Neural cell (in vitro differentiated cells): ENCODE measurements around the gene PDE7B.

ENCODE experiments used
- CTCF ChIP-seq: fragments of 450-650 bp; IDR thresholded peaks from 2 replicates; pipeline ENCODE4 v1.5.1; 2014; ENCODE audit warnings: antibody characterized with exemption, mild to moderate bottlenecking, moderate library complexity; ENCODE audit not compliant: poor library complexity, severe bottlenecking
- EZH2 ChIP-seq: fragments of 200-600, 300-800 bp; shearing (Covaris generic), sonication (generic); IDR thresholded peaks from 2 replicates; pipeline ENCODE4 v1.6.1; 2014; ENCODE audit warnings: antibody characterized with exemption, low read length, borderline replicate concordance, mild to moderate bottlenecking; ENCODE audit not compliant: insufficient read depth, poor library complexity, severe bottlenecking
- TF ChIP-seq, protein P1 (sequence below): IDR thresholded peaks from 2 replicates; pipeline ENCODE4 v1.6.1; 2012; ENCODE audit warnings: borderline replicate concordance

GRCh38 chr6:136137008-136137692, 285.6 kb downstream of the PDE7B start:
- TF ChIP-seq CTCF (no peak), EZH2 (no peak)
- TF ChIP-seq, protein P1, sequence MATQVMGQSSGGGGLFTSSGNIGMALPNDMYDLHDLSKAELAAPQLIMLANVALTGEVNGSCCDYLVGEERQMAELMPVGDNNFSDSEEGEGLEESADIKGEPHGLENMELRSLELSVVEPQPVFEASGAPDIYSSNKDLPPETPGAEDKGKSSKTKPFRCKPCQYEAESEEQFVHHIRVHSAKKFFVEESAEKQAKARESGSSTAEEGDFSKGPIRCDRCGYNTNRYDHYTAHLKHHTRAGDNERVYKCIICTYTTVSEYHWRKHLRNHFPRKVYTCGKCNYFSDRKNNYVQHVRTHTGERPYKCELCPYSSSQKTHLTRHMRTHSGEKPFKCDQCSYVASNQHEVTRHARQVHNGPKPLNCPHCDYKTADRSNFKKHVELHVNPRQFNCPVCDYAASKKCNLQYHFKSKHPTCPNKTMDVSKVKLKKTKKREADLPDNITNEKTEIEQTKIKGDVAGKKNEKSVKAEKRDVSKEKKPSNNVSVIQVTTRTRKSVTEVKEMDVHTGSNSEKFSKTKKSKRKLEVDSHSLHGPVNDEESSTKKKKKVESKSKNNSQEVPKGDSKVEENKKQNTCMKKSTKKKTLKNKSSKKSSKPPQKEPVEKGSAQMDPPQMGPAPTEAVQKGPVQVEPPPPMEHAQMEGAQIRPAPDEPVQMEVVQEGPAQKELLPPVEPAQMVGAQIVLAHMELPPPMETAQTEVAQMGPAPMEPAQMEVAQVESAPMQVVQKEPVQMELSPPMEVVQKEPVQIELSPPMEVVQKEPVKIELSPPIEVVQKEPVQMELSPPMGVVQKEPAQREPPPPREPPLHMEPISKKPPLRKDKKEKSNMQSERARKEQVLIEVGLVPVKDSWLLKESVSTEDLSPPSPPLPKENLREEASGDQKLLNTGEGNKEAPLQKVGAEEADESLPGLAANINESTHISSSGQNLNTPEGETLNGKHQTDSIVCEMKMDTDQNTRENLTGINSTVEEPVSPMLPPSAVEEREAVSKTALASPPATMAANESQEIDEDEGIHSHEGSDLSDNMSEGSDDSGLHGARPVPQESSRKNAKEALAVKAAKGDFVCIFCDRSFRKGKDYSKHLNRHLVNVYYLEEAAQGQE: no peak
